Liver (tissue), 9 donors: ENCODE data around the gene ABL2. TPM values are rescaled to one million over a fixed set of nuclear protein-coding genes. Genes with fewer than 3 reads are reported as not detected.

Source experiments
- DNase-seq: peaks from one replicate; pipeline ENCODE4 v3.0.0-alpha.2; 2017; ENCODE audit warnings: low spot score
- H3K27ac ChIP-seq, 2 donors: one replicate each; pipeline ENCODE4 v1.7.0; 2013; ENCODE audit warnings: inconsistent platforms in 2 of 2, low read length in 2 of 2, control low read depth in 1 of 2, low read depth in 1 of 2, mild to moderate bottlenecking in 1 of 2
- H3K27me3 ChIP-seq, 4 donors: one replicate each; pipeline versions ENCODE4 v1.6.1 to v1.7.0; 2013; ENCODE audit warnings: low read length in 3 of 4, inconsistent platforms in 1 of 4, mild to moderate bottlenecking in 1 of 4, moderate library complexity in 1 of 4; ENCODE audit not compliant: control insufficient read depth in 4 of 4, insufficient read depth in 4 of 4
- H3K36me3 ChIP-seq, 4 donors: one replicate each; pipeline versions ENCODE4 v1.6.1 to v1.7.0; 2013; ENCODE audit warnings: low read length in 3 of 4, mild to moderate bottlenecking in 3 of 4, low read depth in 1 of 4, moderate library complexity in 1 of 4; ENCODE audit not compliant: control insufficient read depth in 4 of 4, insufficient read depth in 3 of 4
- H3K4me1 ChIP-seq, 4 donors: one replicate each; pipeline versions ENCODE4 v1.6.1 to v1.7.0; 2013; ENCODE audit warnings: low read length in 3 of 4, mild to moderate bottlenecking in 3 of 4, moderate library complexity in 1 of 4; ENCODE audit not compliant: control insufficient read depth in 4 of 4, insufficient read depth in 4 of 4
- H3K4me3 ChIP-seq, 3 donors: one replicate each; pipeline versions ENCODE4 v1.6.1 to v1.7.0; 2013; ENCODE audit warnings: low read length in 3 of 3, control low read depth in 1 of 3, low read depth in 1 of 3, mild to moderate bottlenecking in 1 of 3
- H3K9ac ChIP-seq, 2 donors: one replicate each; pipeline ENCODE4 v1.7.0; 2013; ENCODE audit warnings: low read length in 2 of 2, mild to moderate bottlenecking in 2 of 2, moderate library complexity in 2 of 2, control low read depth in 1 of 2, low read depth in 1 of 2
- H3K9me3 ChIP-seq, 4 donors: one replicate each; pipeline versions ENCODE4 v1.6.1 to v1.7.0; 2013; ENCODE audit warnings: low read length in 3 of 4; ENCODE audit not compliant: control insufficient read depth in 4 of 4
- ATF3 ChIP-seq: IDR thresholded peaks from 2 replicates; pipeline ENCODE4 v1.6.1; 2016; ENCODE audit warnings: antibody characterized with exemption
- EGR1 ChIP-seq, 2 donors: IDR thresholded peaks; 2 replicates each; pipeline ENCODE4 v1.6.1; 2016 to 2018; ENCODE audit warnings: antibody characterized with exemption in 2 of 2, low read depth in 2 of 2
- FOXA1 ChIP-seq: IDR thresholded peaks from 2 replicates; pipeline ENCODE4 v1.6.1; 2016; ENCODE audit warnings: antibody characterized with exemption
- FOXA2 ChIP-seq: IDR thresholded peaks from 2 replicates; pipeline ENCODE4 v1.6.1; 2016; ENCODE audit warnings: antibody characterized with exemption
- GABPA ChIP-seq, 2 donors: IDR thresholded peaks in 1 of 2; conservative IDR thresholded peaks in 1 of 2; 2 replicates each; pipeline ENCODE4 v1.6.1; 2016; ENCODE audit warnings: antibody characterized with exemption in 2 of 2, mild to moderate bottlenecking in 1 of 2, moderate library complexity in 1 of 2
- HNF4A ChIP-seq, 2 donors: conservative IDR thresholded peaks; 2 replicates each; pipeline ENCODE4 v1.6.1; 2016; ENCODE audit warnings: antibody characterized with exemption in 2 of 2, mild to moderate bottlenecking in 2 of 2
- HNF4G ChIP-seq: IDR thresholded peaks from 2 replicates; pipeline ENCODE4 v1.6.1; 2016; ENCODE audit warnings: antibody characterized with exemption
- JUND ChIP-seq, 2 donors: IDR thresholded peaks; 2 replicates each; pipeline ENCODE4 v1.6.1; 2016; ENCODE audit warnings: antibody characterized with exemption in 2 of 2
- YY1 ChIP-seq: IDR thresholded peaks from 2 replicates; pipeline ENCODE4 v1.6.1; 2016; ENCODE audit warnings: antibody characterized with exemption, mild to moderate bottlenecking
- WGBS: extraction: QIAGEN DNeasy Blood & Tissue Kit; methylation state at CpG from one replicate; pipeline ENCODE4 v1.1.7; 2013; 5-methylcytosine and 5-hydroxymethylcytosine counted together
- polyA plus RNA-seq, 2 donors: library from polyadenylated mRNA; stranded (reverse) in 1 of 2; unstranded in 1 of 2; fragments of 200-250 nt in 1 of 2; fragments of >200 nt in 1 of 2; fragmentation: Nextera tagmentation in 1 of 2; extraction: Ambion mirVana in 1 of 2; gene quantifications; one replicate each; pipeline versions ENCODE4 v1.2.1 to v1.2.3, GENCODE V29; 2013 to 2015
- total RNA-seq, 2 donors: library from RNA; depleted of rRNA; stranded (reverse); fragments of >200 nt; gene quantifications; one replicate each; pipeline ENCODE4 v1.2.3, GENCODE V29; 2014
- TF ChIP-seq, protein P1 (sequence below): fragments of 150-350 bp; IDR thresholded peaks from 2 replicates; pipeline ENCODE4 v1.5.1; 2017; ENCODE audit warnings: improper control_type of control experiment, low read depth, low read length; ENCODE audit not compliant: missing input control
- TF ChIP-seq, protein P2 (sequence below): IDR thresholded peaks from 2 replicates; pipeline ENCODE4 v1.6.1; 2016; ENCODE audit warnings: antibody characterized with exemption
- TF ChIP-seq, protein P3 (sequence below): IDR thresholded peaks from 2 replicates; pipeline ENCODE4 v1.6.1; 2016; ENCODE audit warnings: antibody characterized with exemption, mild to moderate bottlenecking
- TF ChIP-seq, protein P4 (sequence below): IDR thresholded peaks from 2 replicates; pipeline ENCODE4 v1.6.1; 2016; ENCODE audit warnings: antibody characterized with exemption
- donor health status: healthy.
- donor health status: healthy.
- donor health status: healthy.
- donor health status: healthy.
- donor health status: healthy.

The ABL2 gene
- total and polyA plus RNA-seq, 4 donors = 1.8 to 7.8 (median 3.4) TPM

DNA sequence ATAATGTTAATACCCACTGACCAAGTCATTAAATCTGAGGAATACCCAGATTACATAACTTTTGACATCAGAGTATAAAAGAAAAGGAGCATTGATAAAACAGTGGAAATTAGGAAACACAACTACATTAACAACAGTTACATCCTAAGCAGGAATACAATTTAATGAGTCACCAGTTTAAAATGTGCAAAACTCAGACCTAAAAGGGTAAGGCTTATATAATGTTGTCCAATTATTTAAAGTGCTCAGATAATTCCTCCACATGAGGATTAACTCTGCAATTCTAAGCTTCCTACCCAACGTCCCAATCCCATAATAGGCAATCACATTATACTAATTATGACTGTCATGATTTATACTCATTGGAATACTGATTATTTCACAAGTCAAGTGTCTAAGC is 50.5 kb downstream of the ABL2 start (continued):
- TF ChIP-seq, protein P1, sequence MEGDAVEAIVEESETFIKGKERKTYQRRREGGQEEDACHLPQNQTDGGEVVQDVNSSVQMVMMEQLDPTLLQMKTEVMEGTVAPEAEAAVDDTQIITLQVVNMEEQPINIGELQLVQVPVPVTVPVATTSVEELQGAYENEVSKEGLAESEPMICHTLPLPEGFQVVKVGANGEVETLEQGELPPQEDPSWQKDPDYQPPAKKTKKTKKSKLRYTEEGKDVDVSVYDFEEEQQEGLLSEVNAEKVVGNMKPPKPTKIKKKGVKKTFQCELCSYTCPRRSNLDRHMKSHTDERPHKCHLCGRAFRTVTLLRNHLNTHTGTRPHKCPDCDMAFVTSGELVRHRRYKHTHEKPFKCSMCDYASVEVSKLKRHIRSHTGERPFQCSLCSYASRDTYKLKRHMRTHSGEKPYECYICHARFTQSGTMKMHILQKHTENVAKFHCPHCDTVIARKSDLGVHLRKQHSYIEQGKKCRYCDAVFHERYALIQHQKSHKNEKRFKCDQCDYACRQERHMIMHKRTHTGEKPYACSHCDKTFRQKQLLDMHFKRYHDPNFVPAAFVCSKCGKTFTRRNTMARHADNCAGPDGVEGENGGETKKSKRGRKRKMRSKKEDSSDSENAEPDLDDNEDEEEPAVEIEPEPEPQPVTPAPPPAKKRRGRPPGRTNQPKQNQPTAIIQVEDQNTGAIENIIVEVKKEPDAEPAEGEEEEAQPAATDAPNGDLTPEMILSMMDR = no peak
- TF ChIP-seq GABPA (IDR thresholded peaks at IDR 0.05 in 1 of 2, conservative IDR thresholded peaks at IDR 0.05 in 1 of 2) = no peak
- TF ChIP-seq EGR1 (IDR thresholded peaks at IDR 0.05; ENCODE audit: low read depth in 2 of 2) = no peak
- TF ChIP-seq YY1 = no peak

GRCh38 chr1:179178183-179178582 is 51.3 kb downstream of the ABL2 start:
- Histone ChIP-seq H3K36me3 (no peaks in the 10 kb centered on the region), H3K4me1 (peaks cover 7 to 11% (median 8%) of the 10 kb centered on the region in 4 donors), H3K9me3 (no peaks in the 10 kb centered on the region), H3K27ac (no peak overlapping the region), H3K9ac (no peak overlapping the region), H3K4me3 (no peak overlapping the region), H3K27me3 (no peaks in the 10 kb centered on the region)
- DNase-seq = no peak
- 92% methylated on average over 4 of the region's 4 CpGs for WGBS
- TF ChIP-seq, protein P1 = no peak
- TF ChIP-seq GABPA (IDR thresholded peaks at IDR 0.05 in 1 of 2, conservative IDR thresholded peaks at IDR 0.05 in 1 of 2) (no peak), HNF4A (conservative IDR thresholded peaks at IDR 0.05) (no peak), ATF3 (no peak), FOXA1 (no peak), JUND (IDR thresholded peaks at IDR 0.05) (no peak), HNF4G (no peak), FOXA2 (no peak)
- TF ChIP-seq, protein P2, sequence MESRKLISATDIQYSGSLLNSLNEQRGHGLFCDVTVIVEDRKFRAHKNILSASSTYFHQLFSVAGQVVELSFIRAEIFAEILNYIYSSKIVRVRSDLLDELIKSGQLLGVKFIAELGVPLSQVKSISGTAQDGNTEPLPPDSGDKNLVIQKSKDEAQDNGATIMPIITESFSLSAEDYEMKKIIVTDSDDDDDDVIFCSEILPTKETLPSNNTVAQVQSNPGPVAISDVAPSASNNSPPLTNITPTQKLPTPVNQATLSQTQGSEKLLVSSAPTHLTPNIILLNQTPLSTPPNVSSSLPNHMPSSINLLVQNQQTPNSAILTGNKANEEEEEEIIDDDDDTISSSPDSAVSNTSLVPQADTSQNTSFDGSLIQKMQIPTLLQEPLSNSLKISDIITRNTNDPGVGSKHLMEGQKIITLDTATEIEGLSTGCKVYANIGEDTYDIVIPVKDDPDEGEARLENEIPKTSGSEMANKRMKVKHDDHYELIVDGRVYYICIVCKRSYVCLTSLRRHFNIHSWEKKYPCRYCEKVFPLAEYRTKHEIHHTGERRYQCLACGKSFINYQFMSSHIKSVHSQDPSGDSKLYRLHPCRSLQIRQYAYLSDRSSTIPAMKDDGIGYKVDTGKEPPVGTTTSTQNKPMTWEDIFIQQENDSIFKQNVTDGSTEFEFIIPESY = no peak
- TF ChIP-seq, protein P3, sequence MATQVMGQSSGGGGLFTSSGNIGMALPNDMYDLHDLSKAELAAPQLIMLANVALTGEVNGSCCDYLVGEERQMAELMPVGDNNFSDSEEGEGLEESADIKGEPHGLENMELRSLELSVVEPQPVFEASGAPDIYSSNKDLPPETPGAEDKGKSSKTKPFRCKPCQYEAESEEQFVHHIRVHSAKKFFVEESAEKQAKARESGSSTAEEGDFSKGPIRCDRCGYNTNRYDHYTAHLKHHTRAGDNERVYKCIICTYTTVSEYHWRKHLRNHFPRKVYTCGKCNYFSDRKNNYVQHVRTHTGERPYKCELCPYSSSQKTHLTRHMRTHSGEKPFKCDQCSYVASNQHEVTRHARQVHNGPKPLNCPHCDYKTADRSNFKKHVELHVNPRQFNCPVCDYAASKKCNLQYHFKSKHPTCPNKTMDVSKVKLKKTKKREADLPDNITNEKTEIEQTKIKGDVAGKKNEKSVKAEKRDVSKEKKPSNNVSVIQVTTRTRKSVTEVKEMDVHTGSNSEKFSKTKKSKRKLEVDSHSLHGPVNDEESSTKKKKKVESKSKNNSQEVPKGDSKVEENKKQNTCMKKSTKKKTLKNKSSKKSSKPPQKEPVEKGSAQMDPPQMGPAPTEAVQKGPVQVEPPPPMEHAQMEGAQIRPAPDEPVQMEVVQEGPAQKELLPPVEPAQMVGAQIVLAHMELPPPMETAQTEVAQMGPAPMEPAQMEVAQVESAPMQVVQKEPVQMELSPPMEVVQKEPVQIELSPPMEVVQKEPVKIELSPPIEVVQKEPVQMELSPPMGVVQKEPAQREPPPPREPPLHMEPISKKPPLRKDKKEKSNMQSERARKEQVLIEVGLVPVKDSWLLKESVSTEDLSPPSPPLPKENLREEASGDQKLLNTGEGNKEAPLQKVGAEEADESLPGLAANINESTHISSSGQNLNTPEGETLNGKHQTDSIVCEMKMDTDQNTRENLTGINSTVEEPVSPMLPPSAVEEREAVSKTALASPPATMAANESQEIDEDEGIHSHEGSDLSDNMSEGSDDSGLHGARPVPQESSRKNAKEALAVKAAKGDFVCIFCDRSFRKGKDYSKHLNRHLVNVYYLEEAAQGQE = no peak
- TF ChIP-seq, protein P4, sequence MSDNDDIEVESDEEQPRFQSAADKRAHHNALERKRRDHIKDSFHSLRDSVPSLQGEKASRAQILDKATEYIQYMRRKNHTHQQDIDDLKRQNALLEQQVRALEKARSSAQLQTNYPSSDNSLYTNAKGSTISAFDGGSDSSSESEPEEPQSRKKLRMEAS = no peak
